Large intestine (tissue), 3 donors: ENCODE data around the gene FANCC. TPM values are rescaled to one million over a fixed set of nuclear protein-coding genes. Genes with fewer than 3 reads are reported as not detected.

Experiments
- DNase-seq, 2 donors: peaks; one replicate each; pipeline versions ENCODE4 v3.0.0 to v3.0.0-alpha.2; 2013
- H3K27ac ChIP-seq: one replicate; pipeline ENCODE4 v1.5.1; 2013; ENCODE audit warnings: low read length
- H3K27me3 ChIP-seq: 2 replicates; pipeline ENCODE4 v1.6.1; 2013; ENCODE audit warnings: low read length; ENCODE audit not compliant: control insufficient read depth, insufficient read depth
- H3K36me3 ChIP-seq: 2 replicates; pipeline ENCODE4 v1.6.1; 2013; ENCODE audit warnings: low read length; ENCODE audit not compliant: control insufficient read depth, insufficient read depth
- H3K4me1 ChIP-seq: one replicate; pipeline ENCODE4 v1.6.1; 2013; ENCODE audit warnings: low read length; ENCODE audit not compliant: control insufficient read depth, insufficient read depth
- H3K4me3 ChIP-seq: one replicate; pipeline ENCODE4 v1.5.1; 2013; ENCODE audit warnings: low read length
- H3K9me3 ChIP-seq: one replicate; pipeline ENCODE4 v1.6.1; 2013; ENCODE audit warnings: mild to moderate bottlenecking, low read depth, low read length, moderate library complexity; ENCODE audit not compliant: control insufficient read depth
- WGBS: methylation state at CpG from one replicate; pipeline ENCODE4 v1.1.5; 2013; ENCODE audit warnings: low lambda C conversion rate; ENCODE audit not compliant: insufficient coverage; 5-methylcytosine and 5-hydroxymethylcytosine counted together
- polyA plus RNA-seq: library from polyadenylated mRNA; unstranded; fragments of 120-200 nt; gene quantifications from one replicate; pipeline ENCODE4 v1.2.1, GENCODE V29; 2013

Gene FANCC
- polyA plus RNA-seq, 1 donor, result 19.9 TPM

- WGBS, result no CpG with 5 or more reads among the region's 4 CpGs
- no peak overlapping the region for H3K27ac ChIP-seq
Measured at GRCh38 chr9:95181835-95182234, 135.7 kb downstream of the FANCC start.

GRCh38 chr9:95181226-95181818 is 136.2 kb downstream of the FANCC start:
- WGBS, result no CpG with 5 or more reads among the region's 3 CpGs
- Histone ChIP-seq H3K9me3 (no peaks in the 10 kb centered on the region), H3K36me3 (peaks cover 10% of the 10 kb centered on the region), H3K27me3 (no peaks in the 10 kb centered on the region), H3K27ac (no peak overlapping the region), H3K4me1 (no peaks in the 10 kb centered on the region), H3K4me3 (no peak overlapping the region)
- no peak for DNase-seq

More at GRCh38 chr9:95181835-95182234, 135.7 kb downstream of the FANCC start:
- DNase-seq, result no peak
- Histone ChIP-seq H3K4me3 (no peak overlapping the region), H3K27me3 (no peaks in the 10 kb centered on the region), H3K9me3 (no peaks in the 10 kb centered on the region), H3K36me3 (peaks cover 10% of the 10 kb centered on the region), H3K4me1 (no peaks in the 10 kb centered on the region)

DNA sequence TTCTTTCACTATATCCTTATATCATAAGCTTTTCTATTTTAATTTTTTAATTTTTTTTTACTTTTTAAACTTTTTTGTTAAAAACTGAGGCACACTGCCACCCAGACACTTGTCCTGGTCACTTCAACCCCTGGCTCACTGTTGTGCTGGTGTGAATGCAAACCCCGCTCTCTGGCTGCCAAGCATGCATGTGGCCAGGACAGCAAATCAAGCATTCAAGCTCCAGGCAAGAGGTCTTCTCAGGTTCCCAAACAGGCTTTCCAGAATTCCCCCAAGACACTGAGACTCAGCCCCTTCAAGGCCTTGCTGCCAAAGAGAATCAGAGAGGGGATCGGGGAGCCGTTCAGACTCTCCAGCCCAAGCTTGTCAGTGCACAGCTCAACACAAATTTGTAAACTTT is 139.9 kb downstream of the FANCC start:
- H3K4me3 ChIP-seq, result no peak overlapping the region
- no peaks in the 10 kb centered on the region for H3K27me3 ChIP-seq
- H3K4me1 ChIP-seq, result no peaks in the 10 kb centered on the region
- no peak for DNase-seq
- H3K27ac ChIP-seq, result no peak overlapping the region
- H3K9me3 ChIP-seq, result no peaks in the 10 kb centered on the region
- no CpG with 5 or more reads among the region's 3 CpGs for WGBS
- peaks cover under 1% of the 10 kb centered on the region for H3K36me3 ChIP-seq

- Histone ChIP-seq H3K27ac (no peak overlapping the region), H3K36me3 (no peaks in the 10 kb centered on the region), H3K4me3 (no peak overlapping the region), H3K9me3 (no peaks in the 10 kb centered on the region), H3K4me1 (no peaks in the 10 kb centered on the region), H3K27me3 (no peaks in the 10 kb centered on the region)
- WGBS, result no CpG with 5 or more reads among the region's 4 CpGs
- DNase-seq, result peak in 1 of 2 donors; percentile 19
Measured at GRCh38 chr9:95176755-95177319, 140.7 kb downstream of the FANCC start.

DNA sequence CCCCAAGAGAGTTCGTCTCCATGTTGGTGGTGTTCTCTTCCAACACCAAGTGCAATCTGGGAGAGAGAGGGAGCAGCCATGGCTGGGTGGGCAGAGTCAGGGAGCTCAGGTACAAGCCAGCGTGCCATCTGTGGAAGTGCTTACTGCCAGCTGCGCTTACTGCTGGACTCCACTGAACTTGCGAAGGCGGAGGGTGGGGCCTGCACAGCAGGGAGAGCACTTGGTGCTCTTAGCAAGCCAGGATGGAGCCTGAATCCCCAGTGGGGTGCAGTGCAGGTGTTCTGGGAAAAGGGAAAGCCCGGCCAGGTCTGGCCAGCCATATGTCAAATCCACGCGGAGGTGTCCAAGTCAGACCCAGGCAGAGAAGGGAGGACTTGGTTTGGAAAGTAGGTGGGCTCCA is 142.0 kb downstream of the FANCC start:
- Histone ChIP-seq H3K9me3 (no peaks in the 10 kb centered on the region), H3K4me1 (no peaks in the 10 kb centered on the region), H3K36me3 (no peaks in the 10 kb centered on the region), H3K27me3 (no peaks in the 10 kb centered on the region), H3K4me3 (no peak overlapping the region), H3K27ac (no peak overlapping the region)
- no CpG with 5 or more reads among the region's 8 CpGs for WGBS
- DNase-seq, result no peak

- H3K4me1 ChIP-seq, result no peaks in the 10 kb centered on the region
- no peak for DNase-seq
- H3K4me3 ChIP-seq, result no peak overlapping the region
- WGBS, result no CpG with 5 or more reads among the region's 1 CpG
- H3K27me3 ChIP-seq, result no peaks in the 10 kb centered on the region
- H3K9me3 ChIP-seq, result no peaks in the 10 kb centered on the region
- no peak overlapping the region for H3K27ac ChIP-seq
- H3K36me3 ChIP-seq, result peaks cover 5% of the 10 kb centered on the region
Measured at GRCh38 chr9:95174038-95174437, 143.5 kb downstream of the FANCC start.

GRCh38 chr9:95171596-95171995 is 145.9 kb downstream of the FANCC start:
- peaks cover 9% of the 10 kb centered on the region for H3K9me3 ChIP-seq
- no peaks in the 10 kb centered on the region for H3K4me1 ChIP-seq
- H3K27ac ChIP-seq, result no peak overlapping the region
- DNase-seq, result no peak
- no peak overlapping the region for H3K4me3 ChIP-seq
- 88% methylated on average over 1 of the region's 1 CpG for WGBS
- peaks cover 18% of the 10 kb centered on the region for H3K36me3 ChIP-seq
- no peaks in the 10 kb centered on the region for H3K27me3 ChIP-seq

DNA sequence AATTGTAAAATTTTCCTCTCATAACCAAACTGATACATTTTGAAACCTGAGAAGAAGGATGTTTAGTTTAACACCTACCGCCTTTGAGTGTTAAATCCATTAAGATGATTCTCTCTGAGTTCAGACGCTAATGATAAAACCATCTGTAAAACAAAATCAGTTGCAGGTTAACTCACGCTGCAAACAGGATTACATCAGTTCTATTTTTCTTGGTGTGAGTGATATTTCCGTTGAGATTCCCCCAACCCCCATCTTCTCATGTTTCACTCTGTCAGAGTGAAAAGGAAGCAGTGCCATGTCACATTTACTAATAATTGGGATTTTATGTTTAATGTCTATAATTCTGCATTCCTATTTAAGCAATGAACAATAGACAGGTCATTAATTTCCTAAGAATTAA is 146.5 kb downstream of the FANCC start:
- Histone ChIP-seq H3K4me3 (no peak overlapping the region), H3K9me3 (peaks cover 9% of the 10 kb centered on the region), H3K27ac (no peak overlapping the region), H3K27me3 (no peaks in the 10 kb centered on the region), H3K36me3 (peaks cover 18% of the 10 kb centered on the region), H3K4me1 (no peaks in the 10 kb centered on the region)
- 86% methylated on average over 1 of the region's 4 CpGs for WGBS
- DNase-seq, result no peak

- no peak for DNase-seq
- Histone ChIP-seq H3K36me3 (peaks cover 18% of the 10 kb centered on the region), H3K4me1 (no peaks in the 10 kb centered on the region), H3K27me3 (no peaks in the 10 kb centered on the region), H3K27ac (no peak overlapping the region), H3K9me3 (peaks cover 9% of the 10 kb centered on the region), H3K4me3 (no peak overlapping the region)
- WGBS, result no CpG with 5 or more reads among the region's 4 CpGs
Measured at GRCh38 chr9:95167998-95168397, 149.5 kb downstream of the FANCC start.

GRCh38 chr9:95165004-95165403 is 152.5 kb downstream of the FANCC start:
- 100% methylated on average over 1 of the region's 1 CpG for WGBS
- no peaks in the 10 kb centered on the region for H3K27me3 ChIP-seq
- H3K36me3 ChIP-seq, result peaks cover 18% of the 10 kb centered on the region
- no peak overlapping the region for H3K4me3 ChIP-seq
- H3K27ac ChIP-seq, result no peak overlapping the region
- H3K9me3 ChIP-seq, result peaks cover 9% of the 10 kb centered on the region
- no peaks in the 10 kb centered on the region for H3K4me1 ChIP-seq
- DNase-seq, result no peak
